Kidney (tissue), 14 donors: ENCODE results near the gene ZBED4. TPM values are rescaled to one million over a fixed set of nuclear protein-coding genes. Genes with fewer than 3 reads are reported as not detected.

Experiments
- DNase-seq, 5 donors: peaks; one replicate each; pipeline ENCODE4 v3.0.0-alpha.2; 2013 to 2020
- FAIRE-seq: peaks from 2 replicates; lab custom pipeline; 2012; peaks lifted over from hg19 to GRCh38; lab: Jason Lieb, UNC
- H3K27ac ChIP-seq, 2 donors: one replicate each; pipeline ENCODE4 v1.7.0; 2013; ENCODE audit warnings: low read depth in 2 of 2, low read length in 2 of 2, inconsistent platforms in 1 of 2
- H3K27me3 ChIP-seq: one replicate; pipeline ENCODE4 v1.7.1; 2013; ENCODE audit warnings: low read length, inconsistent platforms; ENCODE audit not compliant: control insufficient read depth, insufficient read depth
- H3K36me3 ChIP-seq, 3 donors: one replicate each; pipeline versions ENCODE4 v1.7.0 to v1.7.1; 2013; ENCODE audit warnings: low read length in 3 of 3, control low read depth in 1 of 3, inconsistent platforms in 1 of 3; ENCODE audit not compliant: insufficient read depth in 3 of 3, control insufficient read depth in 2 of 3
- H3K4me1 ChIP-seq, 3 donors: one replicate each; pipeline versions ENCODE4 v1.7.0 to v1.7.1; 2013; ENCODE audit warnings: low read length in 3 of 3, inconsistent platforms in 1 of 3, low read depth in 1 of 3; ENCODE audit not compliant: control insufficient read depth in 2 of 3, insufficient read depth in 2 of 3
- H3K4me3 ChIP-seq, 3 donors: one replicate each; pipeline versions ENCODE4 v1.7.0 to v1.8.1; 2013; ENCODE audit warnings: low read length in 3 of 3, control low read depth in 1 of 3, inconsistent platforms in 1 of 3
- H3K9ac ChIP-seq, 3 donors: one replicate each; pipeline versions ENCODE4 v1.7.0 to v1.7.1; 2013; ENCODE audit warnings: low read length in 3 of 3, control low read depth in 1 of 3, inconsistent platforms in 1 of 3
- H3K9me3 ChIP-seq, 3 donors: one replicate each; pipeline versions ENCODE4 v1.7.0 to v1.7.1; 2013; ENCODE audit warnings: low read length in 3 of 3, control low read depth in 1 of 3, inconsistent platforms in 1 of 3; ENCODE audit not compliant: control insufficient read depth in 2 of 3, insufficient read depth in 1 of 3
- intact Hi-C: fragments of 100-400 bp; cut with DNase I; formaldehyde crosslinking; loops from one replicate; pipeline ENCODE4 v1.11.1; 2022
- polyA plus RNA-seq: library from polyadenylated mRNA; stranded (reverse); fragments of 350-450 nt; fragmentation: Illumina TruSeq; extraction: RNeasy Lipid Tissue Mini Kit (QIAGEN cat#74804); gene quantifications from one replicate; pipeline ENCODE4 v1.2.3, GENCODE V29; 2014; ENCODE audit warnings: low read depth, low replicate concordance; ENCODE audit not compliant: insufficient read depth
- total RNA-seq: library from RNA; stranded (reverse); fragmentation: NEBNext Ultra II Directional; extraction: Animal tissue kit (Norgen Biotek cat#: 25700); gene quantifications from one replicate; pipeline ENCODE4 v1.2.1, GENCODE V29; 2021
- TF ChIP-seq, protein P1 (sequence below): IDR thresholded peaks from 3 replicates; pipeline ENCODE4 v1.5.1; 2012; ENCODE audit warnings: mild to moderate bottlenecking, moderate library complexity, borderline replicate concordance; ENCODE audit not compliant: insufficient read depth; ENCODE audit errors: extremely low read depth
- donor health status: control.
- donor health status: control.
- donor health status: control.
- donor health status: control.
- donor health status: control.
- donor health status: DM: yes; HTN: yes; CAD: no.
- donor health status: Normal renal cell carcinoma (clear cell type).

ZBED4 gene
- total and polyA plus RNA-seq, 2 donors from 2014 or later, result 2.1 to 12.9 TPM

DNA sequence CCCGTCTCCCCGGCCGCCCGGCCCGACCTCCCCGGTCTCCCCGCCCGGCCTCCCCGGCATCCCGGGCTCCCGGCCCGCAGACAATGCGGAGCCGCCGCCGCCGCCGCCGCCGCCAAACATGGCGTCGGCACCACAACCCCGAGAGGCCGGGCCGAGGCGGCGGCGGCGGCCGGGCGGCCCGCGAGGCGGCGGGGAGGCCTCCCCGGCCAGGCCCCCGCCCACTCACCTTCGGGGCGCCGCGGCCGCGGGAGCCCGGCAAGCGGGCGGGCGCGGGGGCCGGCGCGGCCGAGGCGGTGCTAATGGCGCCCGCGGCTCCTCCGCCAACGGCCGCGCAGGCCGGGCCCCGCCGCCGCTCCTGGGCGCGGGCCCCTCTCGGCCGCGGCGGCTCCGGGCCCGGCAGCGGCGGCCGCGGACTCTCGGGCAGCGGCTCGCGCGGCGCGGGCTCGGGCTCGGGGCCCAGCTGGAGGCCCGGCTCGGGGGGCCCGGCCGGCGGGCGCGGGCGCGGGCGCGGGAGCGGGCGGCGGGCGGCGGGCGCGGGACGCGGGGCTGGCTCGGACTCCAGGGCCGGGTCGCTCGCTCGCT, 26.3 kb upstream of the ZBED4 start:
- FAIRE-seq, result no peak

DNA sequence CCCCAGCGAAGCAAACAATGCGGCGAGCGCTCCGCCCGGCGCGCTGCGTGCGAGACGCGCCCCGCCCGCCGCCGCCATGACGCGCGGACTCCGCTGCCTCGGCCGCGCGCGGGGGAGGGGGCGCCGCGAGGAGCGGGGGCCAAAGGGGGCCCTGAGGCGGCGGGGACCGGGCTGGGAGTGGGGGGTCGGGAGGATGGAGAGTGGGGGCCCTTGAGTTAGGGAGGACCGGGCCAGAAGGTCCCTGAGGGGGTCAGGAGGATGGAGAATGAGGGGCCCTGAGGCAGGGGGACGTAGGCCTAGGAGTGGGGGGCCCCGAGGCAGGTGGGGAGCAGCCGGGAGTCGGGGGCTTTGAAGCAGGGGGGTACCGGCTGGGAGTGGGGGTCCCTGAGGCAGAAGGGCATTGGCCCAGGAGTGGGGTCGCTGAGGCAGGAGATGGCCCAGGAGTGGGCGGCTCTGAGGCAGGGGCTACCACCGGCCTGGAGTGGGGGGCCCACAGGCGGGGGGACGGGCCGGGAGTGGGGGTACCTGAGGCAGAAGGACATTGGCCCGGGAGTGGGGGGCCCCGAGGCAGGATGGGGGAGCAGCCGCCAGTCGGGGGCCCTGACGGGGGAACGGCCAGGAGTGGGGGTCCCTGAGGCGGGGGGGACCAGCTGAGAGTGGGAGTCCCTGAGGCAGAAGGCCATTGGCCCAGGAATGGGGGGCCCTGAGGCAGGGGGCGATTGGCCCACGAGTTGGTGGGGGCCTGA, 25.6 kb upstream of the ZBED4 start, which contains the start of gene BRD1:
Gene BRD1, minus strand, starts transcription at position 21 of the 746 bp plus-strand sequence. CDS start 3,556 bp downstream, outside the sequence.
- intact Hi-C loops, result no loop called here
- DNase-seq (peak; percentile 48 to 86 (median 79)), FAIRE-seq (no peak)
- Histone ChIP-seq H3K9me3 (peaks cover 0 to 16% (median 0%) of the 10 kb centered on the region in 3 donors), H3K4me3 (peak within 1 kb of the TSS; percentile 36 to 72 (median 53)), H3K27me3 (no peaks in the 10 kb centered on the region), H3K36me3 (peaks cover 4 to 17% (median 7%) of the 10 kb centered on the region in 3 donors), H3K4me1 (peaks cover 0 to 24% (median 9%) of the 10 kb centered on the region in 3 donors), H3K9ac (peak within 1 kb of the TSS in 2 of 3 donors; percentile 50 to 80), H3K27ac (peak within 1 kb of the TSS; percentile 55 to 63)
- TF ChIP-seq, protein P1, sequence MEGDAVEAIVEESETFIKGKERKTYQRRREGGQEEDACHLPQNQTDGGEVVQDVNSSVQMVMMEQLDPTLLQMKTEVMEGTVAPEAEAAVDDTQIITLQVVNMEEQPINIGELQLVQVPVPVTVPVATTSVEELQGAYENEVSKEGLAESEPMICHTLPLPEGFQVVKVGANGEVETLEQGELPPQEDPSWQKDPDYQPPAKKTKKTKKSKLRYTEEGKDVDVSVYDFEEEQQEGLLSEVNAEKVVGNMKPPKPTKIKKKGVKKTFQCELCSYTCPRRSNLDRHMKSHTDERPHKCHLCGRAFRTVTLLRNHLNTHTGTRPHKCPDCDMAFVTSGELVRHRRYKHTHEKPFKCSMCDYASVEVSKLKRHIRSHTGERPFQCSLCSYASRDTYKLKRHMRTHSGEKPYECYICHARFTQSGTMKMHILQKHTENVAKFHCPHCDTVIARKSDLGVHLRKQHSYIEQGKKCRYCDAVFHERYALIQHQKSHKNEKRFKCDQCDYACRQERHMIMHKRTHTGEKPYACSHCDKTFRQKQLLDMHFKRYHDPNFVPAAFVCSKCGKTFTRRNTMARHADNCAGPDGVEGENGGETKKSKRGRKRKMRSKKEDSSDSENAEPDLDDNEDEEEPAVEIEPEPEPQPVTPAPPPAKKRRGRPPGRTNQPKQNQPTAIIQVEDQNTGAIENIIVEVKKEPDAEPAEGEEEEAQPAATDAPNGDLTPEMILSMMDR, result no peak

More for the DNA sequence above, 26.3 kb upstream of the ZBED4 start:
- H3K36me3 ChIP-seq, result peaks cover 4 to 23% (median 10%) of the 10 kb centered on the region in 3 donors
- H3K27me3 ChIP-seq, result no peaks in the 10 kb centered on the region
- intact Hi-C loops, result no loop called here
- H3K27ac ChIP-seq, result peak overlapping the region; percentile 48 to 63
- peak in 1 of 5 donors; percentile 51 for DNase-seq
- no peak overlapping the region for H3K4me3 ChIP-seq
- TF ChIP-seq, protein P1, result no peak
- peaks cover 0 to 24% (median 9%) of the 10 kb centered on the region in 3 donors for H3K4me1 ChIP-seq
- no peak overlapping the region for H3K9ac ChIP-seq
- H3K9me3 ChIP-seq, result peaks cover 0 to 16% (median 0%) of the 10 kb centered on the region in 3 donors

DNA sequence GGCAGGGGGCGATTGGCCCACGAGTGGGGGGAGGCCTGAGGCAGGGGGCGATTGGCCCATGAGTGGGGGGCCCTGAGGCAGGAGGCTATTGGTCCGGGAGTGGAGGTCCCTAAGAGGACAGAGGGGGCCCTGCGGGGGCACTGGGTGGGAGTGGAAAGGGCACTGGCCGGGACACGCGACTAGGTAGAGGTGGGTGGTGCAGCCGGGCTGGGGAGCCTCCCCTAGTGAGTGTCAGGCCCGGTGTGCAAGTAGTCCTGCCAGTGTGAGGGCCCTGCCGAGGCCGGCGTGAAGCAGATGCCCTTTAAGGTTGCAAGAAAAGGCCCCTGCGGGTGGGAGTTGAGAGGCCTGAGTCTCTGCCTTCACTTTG, 25.1 kb upstream of the ZBED4 start:
- H3K9me3 ChIP-seq, result peaks cover 0 to 16% (median 0%) of the 10 kb centered on the region in 3 donors
- H3K27ac ChIP-seq, result no peak overlapping the region
- no peaks in the 10 kb centered on the region for H3K27me3 ChIP-seq
- FAIRE-seq (no peak), DNase-seq (peak in 1 of 5 donors; percentile 74)
- peaks cover 0 to 23% (median 9%) of the 10 kb centered on the region in 3 donors for H3K4me1 ChIP-seq
- peaks cover 1 to 11% (median 2%) of the 10 kb centered on the region in 3 donors for H3K36me3 ChIP-seq
- TF ChIP-seq, protein P1, result no peak
- H3K4me3 ChIP-seq, result no peak overlapping the region
- intact Hi-C loops, result no loop called here
- H3K9ac ChIP-seq, result no peak overlapping the region
